SK-N-SH (cell line): ENCODE data around the gene MYNN. TPM values are rescaled to one million over a fixed set of nuclear protein-coding genes. Genes with fewer than 3 reads are reported as not detected.

Source experiments
- CTCF ChIA-PET: fragments of 300-600, 350-600 bp; formaldehyde crosslinking; extraction: SDS; loops from one replicate; lab custom pipeline; 2021; lab: Yijun Ruan, JAX
- POLR2A ChIA-PET: fragments of 350-600 bp; sonication (Branson Sonifier 250); formaldehyde crosslinking; extraction: SDS; loops from one replicate; lab custom pipeline; 2020; ENCODE audit warnings: antibody characterized with exemption, inconsistent platforms; lab: Yijun Ruan, JAX
- DNase-seq: peaks from one replicate; pipeline ENCODE4 v3.0.0; 2012
- H2AFZ ChIP-seq: fragments of 200-600 bp; sonication (generic); 2 replicates; pipeline ENCODE4 v1.8.1; 2016; ENCODE audit warnings: antibody characterized with exemption, mild to moderate bottlenecking, low read depth
- H3F3A ChIP-seq: fragments of 200-600 bp; sonication (generic); replicated peaks from 2 replicates; pipeline ENCODE3; 2016; ENCODE audit warnings: antibody characterized with exemption, mild to moderate bottlenecking; ENCODE audit not compliant: insufficient read depth
- H3K27ac ChIP-seq, 2 experiments: fragments of 200-500 bp in 1 of 2; fragments of 200-600 bp in 1 of 2; sonication (Bioruptor generic) in 1 of 2; sonication (generic), shearing (Covaris generic) in 1 of 2; 2 replicates each; pipeline versions ENCODE4 v1.5.1 to v1.6.1; 2014 to 2016; ENCODE audit warnings: low read depth in 2 of 2, inconsistent platforms in 1 of 2, low read length in 1 of 2, mild to moderate bottlenecking in 1 of 2, mixed read lengths in 1 of 2
- H3K27me3 ChIP-seq: fragments of 200-600 bp; sonication (generic), shearing (Covaris generic); 2 replicates; pipeline ENCODE4 v1.6.1; 2016; ENCODE audit warnings: mixed run types; ENCODE audit not compliant: insufficient read depth
- H3K36me3 ChIP-seq, 2 experiments: fragments of 200-500 bp in 1 of 2; fragments of 200-600 bp in 1 of 2; sonication (Bioruptor generic) in 1 of 2; sonication (generic) in 1 of 2; replicated peaks in 1 of 2; 2 replicates each; pipeline versions ENCODE3 to v1.5.1; 2014 to 2016; ENCODE audit warnings: low read length in 1 of 2, mild to moderate bottlenecking in 1 of 2; ENCODE audit not compliant: insufficient read depth in 2 of 2, control insufficient read depth in 1 of 2
- H3K4me1 ChIP-seq, 2 experiments: fragments of 200-500 bp in 1 of 2; fragments of 200-600 bp in 1 of 2; sonication (Bioruptor generic) in 1 of 2; sonication (generic), shearing (Covaris generic) in 1 of 2; 2 replicates each; pipeline versions ENCODE4 v1.5.1 to v1.6.1; 2014 to 2016; ENCODE audit warnings: low read depth in 1 of 2, low read length in 1 of 2, mixed run types in 1 of 2; ENCODE audit not compliant: insufficient read depth in 2 of 2, control insufficient read depth in 1 of 2
- H3K4me2 ChIP-seq: fragments of 200-600 bp; sonication (generic), shearing (Covaris generic); 2 replicates; pipeline ENCODE4 v1.6.1; 2017; ENCODE audit warnings: mixed run types
- H3K4me3 ChIP-seq, 2 experiments: fragments of 200-500 bp in 1 of 2; fragments of 200-600 bp in 1 of 2; sonication (Bioruptor generic) in 1 of 2; sonication (generic), shearing (Covaris generic) in 1 of 2; 2 replicates each; pipeline versions ENCODE4 v1.5.1 to v1.8.1; 2014 to 2016; ENCODE audit warnings: low read depth in 2 of 2, inconsistent platforms in 1 of 2, low read length in 1 of 2, mild to moderate bottlenecking in 1 of 2, mixed read lengths in 1 of 2, moderate library complexity in 1 of 2
- H3K79me2 ChIP-seq: fragments of 200-600 bp; sonication (generic); 2 replicates; pipeline ENCODE4 v1.8.1; 2017; ENCODE audit warnings: mild to moderate bottlenecking; ENCODE audit not compliant: insufficient read depth
- H3K9ac ChIP-seq: fragments of 200-600 bp; sonication (generic); 2 replicates; pipeline ENCODE4 v1.6.1; 2017; ENCODE audit warnings: mixed run types
- H3K9me2 ChIP-seq: fragments of 200-600 bp; sonication (generic); 2 replicates; pipeline ENCODE4 v1.6.1; 2017; ENCODE audit warnings: mixed run types
- H3K9me3 ChIP-seq: fragments of 200-600 bp; sonication (generic); 2 replicates; pipeline ENCODE4 v1.6.1; 2017; ENCODE audit warnings: mixed run types, mild to moderate bottlenecking, moderate library complexity
- H4K20me1 ChIP-seq: fragments of 200-600 bp; sonication (generic); 2 replicates; pipeline ENCODE4 v1.6.1; 2017; ENCODE audit warnings: mild to moderate bottlenecking, mixed run types; ENCODE audit not compliant: insufficient read depth
- CHD2 ChIP-seq: fragments of 150-350 bp; IDR thresholded peaks from 2 replicates; pipeline ENCODE4 v1.6.1; 2018; ENCODE audit warnings: low read length; ENCODE audit not compliant: partially characterized antibody
- ELF1 ChIP-seq: IDR thresholded peaks from 2 replicates; pipeline ENCODE4 v1.4.0; 2012
- EZH2phosphoT487 ChIP-seq: fragments of 200-600 bp; sonication (generic); IDR thresholded peaks from 2 replicates; pipeline ENCODE4 v1.6.1; 2017; ENCODE audit warnings: low read depth, mixed run types, mild to moderate bottlenecking, antibody characterized with exemption, moderate library complexity, borderline replicate concordance
- FOSL2 ChIP-seq: IDR thresholded peaks from 2 replicates; pipeline ENCODE4 v1.4.0; 2012; ENCODE audit warnings: low read depth, mild to moderate bottlenecking, moderate library complexity, borderline replicate concordance
- FOXJ3 ChIP-seq: sonication (generic); formaldehyde crosslinking; IDR thresholded peaks from 2 replicates; pipeline ENCODE4 v1.5.1; 2020; ENCODE audit warnings: mild to moderate bottlenecking, missing genetic modification reagents
- GATA2 ChIP-seq: sonication (generic); formaldehyde crosslinking; IDR thresholded peaks from 2 replicates; pipeline ENCODE4 v1.5.0; 2020; ENCODE audit warnings: mild to moderate bottlenecking, missing genetic modification reagents
- IRF3 ChIP-seq: fragments of 150-350 bp; IDR thresholded peaks from 2 replicates; pipeline ENCODE4 v1.6.1; 2016; ENCODE audit warnings: mild to moderate bottlenecking, low read depth, low read length
- JUND ChIP-seq: IDR thresholded peaks from 2 replicates; pipeline ENCODE4 v1.4.0; 2012
- MEF2A ChIP-seq: IDR thresholded peaks from 2 replicates; pipeline ENCODE4 v1.4.0; 2012; ENCODE audit warnings: low read depth, borderline replicate concordance
- NRF1 ChIP-seq: IDR thresholded peaks from 2 replicates; pipeline ENCODE4 v1.6.1; 2012; ENCODE audit warnings: low read depth, mild to moderate bottlenecking, low read length
- POLR2AphosphoS5 ChIP-seq: IDR thresholded peaks from 2 replicates; pipeline ENCODE4 v1.6.1; 2012; ENCODE audit warnings: low read depth, low read length
- RCOR1 ChIP-seq: fragments of 150-350 bp; IDR thresholded peaks from 2 replicates; pipeline ENCODE4 v1.6.1; 2017; ENCODE audit warnings: antibody characterized with exemption, low read length
- REST ChIP-seq: IDR thresholded peaks from 2 replicates; pipeline ENCODE4 v1.6.1; 2012; ENCODE audit warnings: mild to moderate bottlenecking, low read depth, low read length, moderate library complexity
- RFX5 ChIP-seq: IDR thresholded peaks from 2 replicates; pipeline ENCODE4 v1.6.1; 2012; ENCODE audit warnings: mild to moderate bottlenecking, improper control_type of control experiment, low read length
- RXRA ChIP-seq: IDR thresholded peaks from 2 replicates; pipeline ENCODE4 v1.4.0; 2012; ENCODE audit warnings: low read depth, mild to moderate bottlenecking, borderline replicate concordance
- SIN3A ChIP-seq: IDR thresholded peaks from 2 replicates; pipeline ENCODE4 v1.6.1; 2012; ENCODE audit warnings: low read depth, mild to moderate bottlenecking, low read length, moderate library complexity, borderline replicate concordance
- TCF12 ChIP-seq: IDR thresholded peaks from 2 replicates; pipeline ENCODE4 v1.4.0; 2012
- TEAD4 ChIP-seq: IDR thresholded peaks from 2 replicates; pipeline ENCODE4 v1.4.0; 2012; ENCODE audit warnings: mild to moderate bottlenecking, borderline replicate concordance; ENCODE audit not compliant: insufficient read depth
- YY1 ChIP-seq: IDR thresholded peaks from 2 replicates; pipeline ENCODE4 v1.4.0; 2012; ENCODE audit warnings: low read depth, mild to moderate bottlenecking
- WGBS: methylation state at CpG from one replicate; pipeline ENCODE4 v1.1.6; 2017; ENCODE audit warnings: low lambda C conversion rate; 5-methylcytosine and 5-hydroxymethylcytosine counted together
- polyA plus RNA-seq, 3 experiments: library from polyadenylated mRNA; depleted of rRNA; stranded (reverse); fragments of >200 nt; gene quantifications; 2 replicates each; pipeline ENCODE4 v1.2.3, GENCODE V29; 2012

Gene MYNN
- polyA plus RNA-seq, 1 of the 3 experiments (the other 2 are of a cell fraction), result 9.7 TPM

DNA sequence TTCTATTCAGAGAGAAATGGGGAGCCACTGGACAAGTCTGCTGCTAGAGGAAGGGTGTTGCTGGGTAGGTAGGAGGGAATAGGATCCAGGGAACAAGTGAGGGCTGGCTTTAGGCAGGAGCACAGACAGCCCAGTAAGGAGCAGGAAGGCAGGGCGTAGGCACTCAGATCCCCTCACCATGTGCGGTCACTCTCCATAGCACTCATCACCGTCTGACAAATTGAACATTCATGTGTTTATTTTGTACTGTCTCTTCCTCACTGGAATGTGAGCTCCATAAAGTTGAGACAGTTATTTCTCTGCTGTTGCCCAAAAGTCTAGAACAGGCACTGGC, 63.7 kb downstream of the MYNN start:
- no peak for TF ChIP-seq CHD2
- no peak for TF ChIP-seq SIN3A
- TF ChIP-seq FOXJ3 (CRISPR knock-in tag), result no peak
- TF ChIP-seq RCOR1, result no peak
- TF ChIP-seq REST, result no peak
- TF ChIP-seq JUND, result no peak
- no peak for TF ChIP-seq FOSL2
- no peak for TF ChIP-seq NRF1
- no peak for TF ChIP-seq TCF12
- TF ChIP-seq ELF1, result no peak
- no peak for TF ChIP-seq POLR2AphosphoS5
- TF ChIP-seq RFX5, result no peak
- TF ChIP-seq RXRA, result no peak
- TF ChIP-seq TEAD4, result no peak
- TF ChIP-seq IRF3, result no peak
- WGBS, result 92% methylated on average over 3 of the region's 3 CpGs
- no peak overlapping the region for H3K4me3 ChIP-seq
- peak overlapping the region; percentile 51; the same call in 1 of the 2 replicates for H2AFZ ChIP-seq
- H3K9ac ChIP-seq, result no peak overlapping the region
- H4K20me1 ChIP-seq, result no peaks in the 10 kb centered on the region
- no peaks in the 10 kb centered on the region for H3K36me3 ChIP-seq
- ChIA-PET CTCF (no interaction called here), POLR2A (no interaction called here)
- no peak overlapping the region for H3K27ac ChIP-seq
- no peak for DNase-seq
- peaks cover 0 to 4% of the 10 kb centered on the region in 2 experiments; a peak in 1 of 4 replicates for H3K4me1 ChIP-seq
- no peaks in the 10 kb centered on the region for H3K79me2 ChIP-seq
- H3F3A ChIP-seq, result no peaks in the 10 kb centered on the region
- H3K4me2 ChIP-seq, result no peak overlapping the region
- H3K27me3 ChIP-seq, result no peaks in the 10 kb centered on the region
- no peaks in the 10 kb centered on the region for H3K9me2 ChIP-seq
- no peaks in the 10 kb centered on the region for H3K9me3 ChIP-seq

DNA sequence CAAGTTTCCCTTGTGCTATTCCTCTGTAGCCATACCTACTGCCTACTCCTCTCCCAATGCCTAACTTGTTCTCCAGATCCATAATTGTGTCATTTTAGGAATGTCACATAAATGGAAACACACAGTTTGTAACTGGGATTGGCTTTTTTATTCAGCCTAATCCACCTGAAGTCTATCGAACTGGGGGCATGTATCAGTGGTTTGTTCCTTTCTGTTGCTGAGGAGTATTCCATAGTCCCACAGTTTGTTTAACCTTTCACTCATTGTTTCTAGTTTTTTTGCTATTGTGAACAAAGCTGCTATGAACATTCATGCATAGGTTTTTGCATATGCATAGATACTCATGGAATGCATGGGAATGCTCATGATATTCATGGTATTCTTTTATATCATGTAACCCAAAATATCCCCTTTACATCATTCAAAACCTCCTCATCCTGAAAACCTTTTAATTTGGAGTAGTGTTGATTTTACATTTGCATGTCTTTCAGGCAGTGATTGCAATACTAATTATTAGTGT, 65.4 kb downstream of the MYNN start:
- WGBS, result 94% methylated on average over 1 of the region's 1 CpG
- no peaks in the 10 kb centered on the region for H3F3A ChIP-seq
- H3K27me3 ChIP-seq, result no peaks in the 10 kb centered on the region
- no peak for DNase-seq
- H3K9ac ChIP-seq, result no peak overlapping the region
- no peaks in the 10 kb centered on the region for H3K9me3 ChIP-seq
- no peak for TF ChIP-seq RCOR1
- TF ChIP-seq FOSL2, result no peak
- no peak for TF ChIP-seq MEF2A
- TF ChIP-seq POLR2AphosphoS5, result no peak
- no peak for TF ChIP-seq YY1
- no peak for TF ChIP-seq TEAD4
- TF ChIP-seq EZH2phosphoT487, result no peak
- no peak for TF ChIP-seq GATA2 (CRISPR knock-in tag)
- H3K4me3 ChIP-seq, result no peak overlapping the region
- H4K20me1 ChIP-seq, result no peaks in the 10 kb centered on the region
- peaks cover 0 to 4% of the 10 kb centered on the region in 2 experiments; a peak in 1 of 4 replicates for H3K4me1 ChIP-seq
- H3K36me3 ChIP-seq, result no peaks in the 10 kb centered on the region
- ChIA-PET POLR2A (no interaction called here), CTCF (no interaction called here)
- H3K27ac ChIP-seq, result no peak overlapping the region
- no peaks in the 10 kb centered on the region for H3K79me2 ChIP-seq
- no peaks in the 10 kb centered on the region for H3K9me2 ChIP-seq
- no peak overlapping the region for H3K4me2 ChIP-seq
- no peak overlapping the region for H2AFZ ChIP-seq
